Endodermal cell (in vitro differentiated cells): ENCODE measurements around the gene CHCHD10. TPM values are rescaled to one million over a fixed set of nuclear protein-coding genes. Genes with fewer than 3 reads are reported as not detected.

Source experiments
- DNase-seq: peaks from one replicate; pipeline ENCODE4 v3.0.0-alpha.2; 2017
- H3K27ac ChIP-seq: 2 replicates; pipeline ENCODE4 v1.5.1; 2013; ENCODE audit warnings: mild to moderate bottlenecking, low read depth, low read length, moderate library complexity
- H3K27me3 ChIP-seq: 2 replicates; pipeline ENCODE4 v1.6.1; 2013; ENCODE audit warnings: mild to moderate bottlenecking, low read length, moderate library complexity; ENCODE audit not compliant: insufficient read depth, control insufficient read depth, poor library complexity, severe bottlenecking
- H3K36me3 ChIP-seq: 2 replicates; pipeline ENCODE4 v1.7.0; 2013; ENCODE audit warnings: mild to moderate bottlenecking, low read length, moderate library complexity; ENCODE audit not compliant: control insufficient read depth, insufficient read depth
- H3K4me1 ChIP-seq: one replicate; pipeline ENCODE4 v1.7.0; 2013; ENCODE audit warnings: low read length; ENCODE audit not compliant: control insufficient read depth, insufficient read depth
- H3K4me3 ChIP-seq: 2 replicates; pipeline ENCODE4 v1.5.1; 2013; ENCODE audit warnings: mild to moderate bottlenecking, low read length, moderate library complexity
- H3K9ac ChIP-seq: 2 replicates; pipeline ENCODE4 v1.6.1; 2013; ENCODE audit warnings: mild to moderate bottlenecking, low read length, moderate library complexity; ENCODE audit not compliant: poor library complexity, severe bottlenecking; ENCODE audit errors: extremely low read depth
- H3K9me3 ChIP-seq: 2 replicates; pipeline ENCODE4 v1.6.1; 2013; ENCODE audit warnings: mild to moderate bottlenecking, low read length, moderate library complexity; ENCODE audit not compliant: control insufficient read depth
- H3K27ac Mint-ChIP-seq: 2 replicates; pipeline ENCODE4 v1.8.0; 2020; ENCODE audit warnings: mixed read lengths
- H3K27me3 Mint-ChIP-seq: 2 replicates; pipeline ENCODE4 v1.8.0; 2021; ENCODE audit warnings: mild to moderate bottlenecking, mixed read lengths; ENCODE audit not compliant: insufficient read depth
- H3K36me3 Mint-ChIP-seq: 2 replicates; pipeline ENCODE4 v1.8.0; 2020; ENCODE audit warnings: low read depth, mixed read lengths
- H3K4me1 Mint-ChIP-seq: 2 replicates; pipeline ENCODE4 v1.8.0; 2020; ENCODE audit warnings: mixed read lengths
- H3K4me3 Mint-ChIP-seq: 2 replicates; pipeline ENCODE4 v1.8.0; 2020; ENCODE audit warnings: mild to moderate bottlenecking, moderate library complexity, mixed read lengths
- H3K9me3 Mint-ChIP-seq: 2 replicates; pipeline ENCODE4 v1.8.0; 2020; ENCODE audit warnings: mild to moderate bottlenecking, mixed read lengths
- CTCF ChIP-seq: fragments of 200-600 bp; sonication (generic); conservative IDR thresholded peaks from 2 replicates; pipeline ENCODE4 v1.5.0; 2021; ENCODE audit warnings: antibody characterized with exemption, mild to moderate bottlenecking
- WGBS, 2 experiments: methylation state at CpG; one replicate each; pipeline versions ENCODE4 v1.1.5 to v1.1.7; 2013; ENCODE audit warnings: missing lambda C conversion rate in 2 of 2, mixed read lengths in 1 of 2; ENCODE audit not compliant: insufficient coverage in 1 of 2, insufficient read length in 1 of 2; 5-methylcytosine and 5-hydroxymethylcytosine counted together
- total RNA-seq, 2 donors: library from RNA; stranded (reverse); fragmentation: NEBNext Ultra II Directional in 1 of 2; extraction: Animal tissue kit (Norgen Biotek cat#: 25700) in 1 of 2; gene quantifications; 2 replicates in 1 of 2; 3 replicates in 1 of 2; pipeline ENCODE4 v1.2.1, GENCODE V29; 2021

The CHCHD10 gene
- total RNA-seq, 2 donors from 2014 or later = 76.1 to 103 TPM

- peaks cover 19% of the 10 kb centered on the region for H3K4me1 ChIP-seq
- peaks cover 30% of the 10 kb centered on the region for H3K36me3 Mint-ChIP-seq
- peak overlapping the region; percentile 79 for H3K4me3 Mint-ChIP-seq
- H3K27me3 ChIP-seq = no peaks in the 10 kb centered on the region
- peak; percentile 49 for TF ChIP-seq CTCF
- 86 to 89% methylated on average over 3 to 4 of the region's 4 CpGs for WGBS, 2 experiments
- H3K27ac ChIP-seq = no peak overlapping the region
- H3K4me1 Mint-ChIP-seq = peaks cover 39% of the 10 kb centered on the region
- no peaks in the 10 kb centered on the region for H3K9me3 ChIP-seq
- peak overlapping the region; percentile 74 for H3K27ac Mint-ChIP-seq
- no peaks in the 10 kb centered on the region for H3K27me3 Mint-ChIP-seq
- peak overlapping the region; percentile 21 for H3K4me3 ChIP-seq
- peak overlapping the region; percentile 19 for H3K9ac ChIP-seq
- H3K9me3 Mint-ChIP-seq = no peaks in the 10 kb centered on the region
- DNase-seq = peak; percentile 60
- H3K36me3 ChIP-seq = peaks cover 34% of the 10 kb centered on the region
These were observed 21.9 kb upstream of the CHCHD10 start for GRCh38 chr22:23789638-23790037.

- no peaks in the 10 kb centered on the region for H3K27me3 ChIP-seq
- DNase-seq = peak; percentile 62
- peak overlapping the region; percentile 79 for H3K4me3 Mint-ChIP-seq
These were observed 21.3 kb upstream of the CHCHD10 start for GRCh38 chr22:23789121-23789520.

GRCh38 chr22:23787910-23788309, 20.1 kb upstream of the CHCHD10 start:
- H3K36me3 ChIP-seq = peaks cover 17% of the 10 kb centered on the region
- Mint-ChIP-seq H3K4me3 (peak overlapping the region; percentile 79), H3K36me3 (peaks cover 16% of the 10 kb centered on the region), H3K4me1 (peaks cover 35% of the 10 kb centered on the region), H3K27ac (peak overlapping the region; percentile 91), H3K27me3 (no peaks in the 10 kb centered on the region), H3K9me3 (no peaks in the 10 kb centered on the region)
- 72 to 100% methylated on average over 1 to 3 of the region's 3 CpGs for WGBS, 2 experiments
- H3K27ac ChIP-seq = no peak overlapping the region
- DNase-seq = no peak
- H3K27me3 ChIP-seq = no peaks in the 10 kb centered on the region
- no peaks in the 10 kb centered on the region for H3K9me3 ChIP-seq
- peaks cover 19% of the 10 kb centered on the region for H3K4me1 ChIP-seq
- TF ChIP-seq CTCF = no peak
- peak overlapping the region; percentile 98 for H3K9ac ChIP-seq
- peak overlapping the region; percentile 94 for H3K4me3 ChIP-seq

More at GRCh38 chr22:23789121-23789520, 21.3 kb upstream of the CHCHD10 start:
- Histone ChIP-seq H3K9me3 (no peaks in the 10 kb centered on the region), H3K4me1 (peaks cover 19% of the 10 kb centered on the region), H3K36me3 (peaks cover 29% of the 10 kb centered on the region), H3K4me3 (peak overlapping the region; percentile 21), H3K27ac (no peak overlapping the region), H3K9ac (peak overlapping the region; percentile 19)
- no peak for TF ChIP-seq CTCF
- Mint-ChIP-seq H3K27ac (peak overlapping the region; percentile 74), H3K4me1 (peaks cover 39% of the 10 kb centered on the region), H3K27me3 (no peaks in the 10 kb centered on the region), H3K36me3 (peaks cover 25% of the 10 kb centered on the region), H3K9me3 (no peaks in the 10 kb centered on the region)
- WGBS, 2 experiments = 64 to 69% methylated on average over 3 to 4 of the region's 4 CpGs
